GM10248 (cell line): ENCODE results near the gene CNTLN.
"Not testable (repeated sequence)": the region's sequence is repeated elsewhere in the genome, so short reads cannot be mapped to it uniquely, and the experiment has no call there.

Experiments used
- CTCF ChIA-PET: fragments of 300-600 bp; sonication (Branson Sonifier 250); formaldehyde crosslinking; extraction: SDS; loops from one replicate; lab custom pipeline; 2021; ENCODE audit warnings: antibody characterized with exemption; lab: Yijun Ruan, JAX
- POLR2A ChIA-PET: fragments of 350-650 bp; sonication (Branson Sonifier 250); formaldehyde crosslinking; extraction: SDS; loops from one replicate; lab custom pipeline; 2020; ENCODE audit warnings: antibody characterized with exemption; lab: Yijun Ruan, JAX
- DNase-seq: peaks from one replicate; pipeline ENCODE4 v3.0.0; 2012; ENCODE audit errors: extremely low spot score
- TF ChIP-seq, protein P1 (sequence below): IDR thresholded peaks from 2 replicates; pipeline ENCODE4 v1.5.1; 2012; ENCODE audit warnings: mild to moderate bottlenecking, low read depth; ENCODE audit errors: extremely low read depth, missing control alignments, control extremely low read depth

CNTLN gene

DNA sequence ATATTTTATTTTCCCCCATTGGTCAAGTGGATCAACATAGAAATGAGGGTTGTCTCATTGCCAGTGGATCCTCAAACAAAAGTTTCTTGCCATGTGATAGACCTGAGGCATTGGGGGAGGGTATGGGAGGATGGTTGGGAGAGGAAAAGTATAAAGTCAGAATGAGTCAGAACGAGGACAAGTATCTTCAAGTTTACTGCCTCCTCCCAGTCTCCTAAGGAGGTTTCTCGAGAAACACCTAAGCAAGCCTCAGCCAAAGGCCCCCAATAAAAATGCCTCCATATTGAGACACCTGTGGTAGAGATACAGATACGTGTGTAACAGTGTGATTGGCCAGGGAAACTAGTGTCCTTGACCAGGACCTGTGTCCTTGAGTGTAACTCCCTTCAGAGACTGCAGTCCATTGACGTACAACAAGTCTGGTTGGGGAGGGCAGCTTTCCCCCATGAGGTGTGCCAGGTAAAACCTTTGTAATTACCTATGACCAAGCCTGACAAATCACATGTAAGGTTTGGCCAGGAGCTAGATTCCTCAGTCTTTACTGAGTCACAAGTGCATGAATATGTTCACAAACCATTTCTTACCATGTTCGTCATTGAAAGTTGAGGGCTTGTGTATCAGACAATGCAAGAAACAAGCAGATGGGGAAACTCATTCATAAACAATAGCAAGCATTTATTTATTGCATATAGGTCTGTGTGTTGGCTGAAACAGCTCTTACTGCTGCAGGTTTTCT is 245.5 kb downstream of the CNTLN start:
- ChIA-PET POLR2A (no interaction called here), CTCF (interaction anchor here (1.0 kb wide), 1 partner anchor 9 kb away, joined by 3 read pairs; no protein-coding TSS in a partner anchor)
- TF ChIP-seq, protein P1, sequence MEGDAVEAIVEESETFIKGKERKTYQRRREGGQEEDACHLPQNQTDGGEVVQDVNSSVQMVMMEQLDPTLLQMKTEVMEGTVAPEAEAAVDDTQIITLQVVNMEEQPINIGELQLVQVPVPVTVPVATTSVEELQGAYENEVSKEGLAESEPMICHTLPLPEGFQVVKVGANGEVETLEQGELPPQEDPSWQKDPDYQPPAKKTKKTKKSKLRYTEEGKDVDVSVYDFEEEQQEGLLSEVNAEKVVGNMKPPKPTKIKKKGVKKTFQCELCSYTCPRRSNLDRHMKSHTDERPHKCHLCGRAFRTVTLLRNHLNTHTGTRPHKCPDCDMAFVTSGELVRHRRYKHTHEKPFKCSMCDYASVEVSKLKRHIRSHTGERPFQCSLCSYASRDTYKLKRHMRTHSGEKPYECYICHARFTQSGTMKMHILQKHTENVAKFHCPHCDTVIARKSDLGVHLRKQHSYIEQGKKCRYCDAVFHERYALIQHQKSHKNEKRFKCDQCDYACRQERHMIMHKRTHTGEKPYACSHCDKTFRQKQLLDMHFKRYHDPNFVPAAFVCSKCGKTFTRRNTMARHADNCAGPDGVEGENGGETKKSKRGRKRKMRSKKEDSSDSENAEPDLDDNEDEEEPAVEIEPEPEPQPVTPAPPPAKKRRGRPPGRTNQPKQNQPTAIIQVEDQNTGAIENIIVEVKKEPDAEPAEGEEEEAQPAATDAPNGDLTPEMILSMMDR: no peak
- no peak for DNase-seq

DNA sequence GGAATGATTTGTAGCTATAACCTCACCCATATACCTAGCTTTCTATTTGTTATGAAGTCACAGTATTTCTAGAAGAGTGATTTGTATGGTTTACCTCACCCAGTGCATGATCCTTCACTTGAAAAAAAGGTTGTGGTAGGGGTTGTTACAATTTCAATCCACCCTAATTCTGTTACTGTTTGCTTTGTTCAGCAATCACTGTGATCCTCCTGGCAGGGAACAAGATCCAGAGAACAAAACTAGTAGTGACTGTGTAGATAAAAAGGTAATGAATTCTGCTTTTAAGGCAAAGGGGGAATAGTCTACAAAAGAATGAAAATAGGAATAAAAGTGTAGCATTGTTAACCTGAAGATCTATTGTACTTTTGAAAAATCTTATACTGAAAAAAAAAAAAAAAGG is 252.7 kb downstream of the CNTLN start:
- TF ChIP-seq, protein P1: no peak
- CTCF ChIA-PET: no interaction called here
- POLR2A ChIA-PET: no interaction called here
- DNase-seq: no peak

DNA sequence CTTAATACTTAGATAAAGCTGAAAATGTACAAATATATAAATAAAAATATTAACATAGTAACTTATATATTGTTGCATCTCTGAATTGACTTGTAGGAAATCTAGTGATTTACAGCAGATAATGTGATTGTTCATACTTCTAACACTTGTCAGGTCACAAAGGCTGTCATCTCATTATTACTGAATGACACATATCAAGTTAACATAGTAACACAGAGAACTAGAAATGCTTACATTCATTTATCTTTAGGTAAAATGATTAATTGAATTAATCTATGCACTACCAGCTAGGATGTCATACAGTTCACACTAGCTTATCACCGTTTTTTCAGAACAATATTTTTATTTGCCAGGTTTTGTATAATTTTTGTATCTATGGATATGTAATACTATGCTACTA is 254.2 kb downstream of the CNTLN start:
- CTCF ChIA-PET: no interaction called here
- TF ChIP-seq, protein P1: no peak
- POLR2A ChIA-PET: no interaction called here
- no peak for DNase-seq

DNA sequence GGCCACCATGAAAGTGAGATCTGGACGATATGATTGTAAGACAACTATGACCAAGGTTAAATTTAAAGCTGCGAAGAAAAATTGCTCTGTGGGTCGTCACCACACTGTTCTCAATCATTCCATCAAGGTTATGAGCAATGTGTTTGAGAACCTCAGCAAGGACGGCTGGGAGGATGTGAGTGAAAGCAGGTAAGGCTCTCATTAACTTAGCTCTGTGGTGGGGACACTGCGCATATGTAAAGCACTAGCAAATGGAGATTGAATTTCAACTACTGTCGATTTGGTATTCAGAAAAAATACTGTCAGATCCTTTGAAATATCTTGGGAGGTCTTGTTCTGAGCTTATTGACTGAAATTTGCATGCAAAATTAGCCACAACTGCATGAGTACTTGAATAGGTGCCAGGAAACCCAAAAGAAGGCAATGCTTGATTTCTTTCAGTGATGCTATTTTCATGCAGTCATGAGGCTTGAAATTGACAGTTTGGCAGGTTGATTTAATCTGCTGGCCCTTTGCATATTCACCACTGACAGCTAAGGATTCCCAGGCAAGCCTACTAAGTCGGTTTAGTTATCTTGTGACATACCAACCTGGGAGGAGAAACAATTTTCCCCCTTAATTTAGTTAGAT is 260.2 kb downstream of the CNTLN start:
- DNase-seq: no peak
- TF ChIP-seq, protein P1: no peak
- ChIA-PET POLR2A (no interaction called here), CTCF (no interaction called here)

DNA sequence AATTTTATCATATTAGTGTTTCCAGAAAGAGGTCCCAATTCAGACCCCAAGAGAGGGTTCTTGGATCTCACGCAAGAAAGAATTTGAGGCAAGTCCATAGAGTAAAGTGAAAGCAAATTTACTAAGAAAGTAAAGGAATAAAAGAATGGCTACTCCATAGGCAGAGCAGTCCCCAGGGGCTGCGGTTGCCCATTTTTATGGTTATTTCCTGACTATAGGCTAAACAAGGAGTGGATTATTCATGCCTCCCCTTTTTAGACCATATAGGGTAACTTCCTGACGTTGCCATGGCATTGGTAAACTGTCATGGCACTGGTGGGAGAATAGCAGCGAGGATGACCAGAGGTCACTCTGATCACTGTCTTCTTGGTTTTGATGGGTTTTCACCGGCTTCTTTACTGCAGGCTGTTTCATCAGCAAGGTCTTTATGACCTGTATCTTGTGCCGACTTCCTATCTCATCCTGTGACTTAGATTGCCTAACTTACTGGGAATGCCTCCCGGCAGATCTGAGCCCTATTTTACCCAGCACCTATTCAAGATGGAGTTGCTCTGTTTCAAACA is 262.4 kb downstream of the CNTLN start:
- CTCF ChIA-PET, DNase-seq, POLR2A ChIA-PET: not testable (repeated sequence)

DNA sequence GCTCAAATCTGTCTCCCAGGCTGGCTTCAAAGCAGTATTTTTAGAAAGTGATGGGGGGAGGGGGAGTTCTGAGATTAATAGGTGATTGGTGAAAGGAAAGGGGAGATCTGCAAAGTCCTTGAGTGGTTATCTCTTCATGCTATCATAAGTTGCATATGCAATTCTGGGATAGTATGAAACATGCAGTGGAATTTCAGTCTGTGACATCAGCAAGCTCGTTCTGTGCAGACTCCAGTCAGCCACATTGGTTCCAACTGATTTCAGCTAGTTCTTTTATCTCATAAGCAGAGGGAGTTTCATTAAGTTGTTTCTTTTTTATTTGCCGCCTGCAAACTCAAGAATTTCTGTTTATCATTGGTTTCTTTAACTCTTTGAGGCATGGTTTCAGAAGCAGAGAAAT is 263.5 kb downstream of the CNTLN start:
- POLR2A ChIA-PET: no interaction called here
- TF ChIP-seq, protein P1: no peak
- CTCF ChIA-PET: no interaction called here
- DNase-seq: no peak

DNA sequence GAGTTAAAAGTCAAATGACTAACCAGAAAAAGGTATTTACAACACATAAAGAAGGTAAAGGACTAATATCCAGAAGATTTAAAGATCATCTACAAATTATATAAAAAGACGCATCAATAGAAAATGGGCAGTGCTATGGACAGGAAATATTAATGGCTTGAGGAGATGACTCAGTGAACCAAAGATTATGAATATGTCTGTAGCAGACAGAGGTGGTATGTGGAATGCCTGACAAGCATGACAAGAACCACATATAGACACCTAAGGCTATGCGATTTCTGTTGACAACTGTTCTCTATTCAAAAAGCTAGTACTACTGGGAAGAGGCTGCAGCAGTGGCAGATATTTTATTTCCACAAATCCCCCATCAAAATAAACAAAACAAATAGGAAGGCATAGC is 267.0 kb downstream of the CNTLN start:
- ChIA-PET CTCF (no interaction called here), POLR2A (no interaction called here)
- TF ChIP-seq, protein P1: no peak
- DNase-seq: no peak
